OCI-LY7 (cell line): ENCODE measurements around the gene TFAP2A. TPM values are rescaled to one million over a fixed set of nuclear protein-coding genes. Genes with fewer than 3 reads are reported as not detected.

Experiments used
- BruUV-seq: library from RNA; stranded (reverse); fragments of 400-500 nt; replicated peaks from 2 replicates; lab custom pipeline; 2021; lab: Mats Ljungman, UMichigan
- CTCF ChIA-PET: fragments of 300-600 bp; sonication (Branson Sonifier 250); formaldehyde crosslinking; loops from one replicate; lab custom pipeline; 2022; ENCODE audit warnings: antibody characterized with exemption; ENCODE audit not compliant: unreplicated experiment; lab: Charles Lee
- POLR2A ChIA-PET: fragments of 300-600 bp; sonication (Branson Sonifier 250); formaldehyde crosslinking; loops from one replicate; lab custom pipeline; 2022; ENCODE audit warnings: antibody characterized with exemption; lab: Charles Lee
- DNase-seq: peaks from one replicate; pipeline ENCODE4 v3.0.0-alpha.2; 2015; ENCODE audit warnings: low spot score
- H2AFZ ChIP-seq: fragments of 200-600 bp; sonication (generic), shearing (Covaris generic); 2 replicates; pipeline ENCODE4 v1.6.1; 2014; ENCODE audit warnings: mild to moderate bottlenecking, antibody characterized with exemption, low read length, moderate library complexity
- H3K27ac ChIP-seq: fragments of 200-600 bp; sonication (generic); 2 replicates; pipeline ENCODE4 v1.5.1; 2014; ENCODE audit warnings: mixed run types, low read depth, mild to moderate bottlenecking, moderate library complexity, low read length, inconsistent platforms; ENCODE audit not compliant: poor library complexity, severe bottlenecking
- H3K36me3 ChIP-seq: fragments of 200-600 bp; sonication (generic); 2 replicates; pipeline ENCODE4 v1.6.1; 2014; ENCODE audit warnings: mild to moderate bottlenecking, antibody characterized with exemption, low read length, moderate library complexity, mixed read lengths; ENCODE audit not compliant: insufficient read depth
- H3K4me1 ChIP-seq: fragments of 200-600 bp; sonication (generic); 2 replicates; pipeline ENCODE4 v1.5.1; 2014; ENCODE audit warnings: mild to moderate bottlenecking, low read length; ENCODE audit not compliant: insufficient read depth, poor library complexity, severe bottlenecking
- H3K4me2 ChIP-seq: fragments of 200-600 bp; sonication (generic); 2 replicates; pipeline ENCODE4 v1.6.1; 2014; ENCODE audit warnings: mild to moderate bottlenecking, low read length
- H3K4me3 ChIP-seq: fragments of 200-600 bp; sonication (generic); 2 replicates; pipeline ENCODE4 v1.5.1; 2014; ENCODE audit warnings: mild to moderate bottlenecking, low read depth, low read length; ENCODE audit not compliant: poor library complexity, severe bottlenecking
- H3K79me2 ChIP-seq: fragments of 200-600 bp; sonication (generic); 2 replicates; pipeline ENCODE4 v1.6.1; 2016; ENCODE audit warnings: low read depth, mild to moderate bottlenecking, low read length, moderate library complexity, mixed read lengths; ENCODE audit not compliant: insufficient read depth
- H3K9me2 ChIP-seq: fragments of 200-600 bp; sonication (generic); 2 replicates; pipeline ENCODE4 v1.6.1; 2016; ENCODE audit warnings: mild to moderate bottlenecking, low read length, mixed read lengths; ENCODE audit not compliant: insufficient read depth
- H3K9me3 ChIP-seq: fragments of 200-600 bp; sonication (generic); 2 replicates; pipeline ENCODE4 v1.6.1; 2014; ENCODE audit warnings: mild to moderate bottlenecking, mixed run types, low read length, mixed read lengths
- H4K20me1 ChIP-seq: fragments of 200-600 bp; sonication (generic); 2 replicates; pipeline ENCODE4 v1.6.1; 2014; ENCODE audit warnings: mild to moderate bottlenecking, antibody characterized with exemption, low read length, moderate library complexity, mixed read lengths; ENCODE audit not compliant: insufficient read depth
- EZH2phosphoT487 ChIP-seq: fragments of 200-600 bp; sonication (generic); IDR thresholded peaks from 2 replicates; pipeline ENCODE4 v1.6.1; 2018; ENCODE audit warnings: low read depth, borderline replicate concordance, mild to moderate bottlenecking, mixed run types, antibody characterized with exemption, low read length, moderate library complexity, mixed read lengths
- intact Hi-C: fragments of 100-400 bp; cut with micrococcal nuclease; formaldehyde crosslinking; loops from one replicate; pipeline ENCODE4 v1.10.0; 2022; ENCODE audit not compliant: unreplicated experiment
- total RNA-seq, 2 experiments: library from RNA; depleted of rRNA in 1 of 2; stranded (reverse); fragments of >200 nt in 1 of 2; shearing (Covaris generic) in 1 of 2; gene quantifications; 2 replicates each; pipeline ENCODE4 v1.2.3, GENCODE V29; 2014 to 2022
- TF ChIP-seq, protein P1 (sequence below): fragments of 200-600 bp; sonication (generic); conservative IDR thresholded peaks from 2 replicates; pipeline ENCODE4 v1.5.1; 2014; ENCODE audit warnings: mild to moderate bottlenecking, antibody characterized with exemption, low read length, moderate library complexity, mixed read lengths

Gene TFAP2A
- total RNA-seq, 2 experiments from 2014 or later, result 2.0 to 3.3 TPM

DNA sequence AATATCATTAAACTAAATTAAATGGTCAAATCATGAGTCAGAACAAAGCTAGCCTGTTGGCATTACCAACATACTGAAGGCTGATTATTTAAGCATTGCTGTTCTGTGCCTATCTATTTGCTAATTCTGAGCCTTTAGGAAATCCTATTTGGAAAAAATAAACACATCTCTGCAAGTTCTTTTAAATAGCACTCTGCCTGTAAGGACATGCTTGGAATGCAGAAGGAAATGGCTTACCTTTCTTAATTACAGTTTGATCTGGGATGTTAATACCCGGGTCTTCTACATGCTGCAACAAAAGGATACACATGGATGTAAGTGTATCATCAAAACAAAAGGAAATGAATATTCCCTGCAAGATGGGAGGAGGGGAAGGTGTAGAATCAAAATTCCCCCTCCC lies 8.3 kb downstream of the TFAP2A start:
- POLR2A ChIA-PET, result interaction anchor here (0.6 kb wide), 1 partner anchor 27 kb away, joined by 5 read pairs; no protein-coding TSS in a partner anchor
- CTCF ChIA-PET, result interaction anchor here (0.6 kb wide), 1 partner anchor 21 kb away, joined by 3 read pairs; no protein-coding TSS in a partner anchor
- BruUV-seq, result no TSS peak

DNA sequence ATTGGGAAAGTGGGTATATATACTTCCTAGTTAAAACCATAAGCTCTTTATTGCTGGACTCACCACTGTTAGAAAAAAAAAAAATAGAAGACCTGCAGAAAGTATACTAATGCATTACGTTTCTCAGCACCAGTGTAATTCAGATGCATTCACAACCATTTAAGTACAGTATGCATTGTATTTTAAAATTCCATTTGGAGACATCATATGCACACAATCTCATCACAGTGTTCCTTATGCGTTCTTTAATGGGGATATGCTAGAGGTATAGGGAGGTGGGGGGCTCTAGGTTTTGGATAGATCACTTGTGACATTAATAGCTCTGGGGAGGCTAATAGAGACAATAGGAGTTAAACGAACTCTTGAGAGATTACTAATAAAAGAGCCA lies 9.4 kb downstream of the TFAP2A start:
- H3K9me2 ChIP-seq, result no peaks in the 10 kb centered on the region
- no peaks in the 10 kb centered on the region for H4K20me1 ChIP-seq
- no peak for TF ChIP-seq EZH2phosphoT487
- TF ChIP-seq, protein P1, sequence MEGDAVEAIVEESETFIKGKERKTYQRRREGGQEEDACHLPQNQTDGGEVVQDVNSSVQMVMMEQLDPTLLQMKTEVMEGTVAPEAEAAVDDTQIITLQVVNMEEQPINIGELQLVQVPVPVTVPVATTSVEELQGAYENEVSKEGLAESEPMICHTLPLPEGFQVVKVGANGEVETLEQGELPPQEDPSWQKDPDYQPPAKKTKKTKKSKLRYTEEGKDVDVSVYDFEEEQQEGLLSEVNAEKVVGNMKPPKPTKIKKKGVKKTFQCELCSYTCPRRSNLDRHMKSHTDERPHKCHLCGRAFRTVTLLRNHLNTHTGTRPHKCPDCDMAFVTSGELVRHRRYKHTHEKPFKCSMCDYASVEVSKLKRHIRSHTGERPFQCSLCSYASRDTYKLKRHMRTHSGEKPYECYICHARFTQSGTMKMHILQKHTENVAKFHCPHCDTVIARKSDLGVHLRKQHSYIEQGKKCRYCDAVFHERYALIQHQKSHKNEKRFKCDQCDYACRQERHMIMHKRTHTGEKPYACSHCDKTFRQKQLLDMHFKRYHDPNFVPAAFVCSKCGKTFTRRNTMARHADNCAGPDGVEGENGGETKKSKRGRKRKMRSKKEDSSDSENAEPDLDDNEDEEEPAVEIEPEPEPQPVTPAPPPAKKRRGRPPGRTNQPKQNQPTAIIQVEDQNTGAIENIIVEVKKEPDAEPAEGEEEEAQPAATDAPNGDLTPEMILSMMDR, result no peak
- H3K9me3 ChIP-seq, result no peaks in the 10 kb centered on the region
- ChIA-PET CTCF (no interaction called here), POLR2A (interaction anchor here (0.6 to 0.9 kb wide), 3 partner anchors 23 to 1088 kb away, joined by 3 to 4 read pairs (median 3); no protein-coding TSS in a partner anchor)
- no peak overlapping the region for H3K27ac ChIP-seq
- no peak for DNase-seq
- intact Hi-C loops, result no loop called here
- peak overlapping the region; percentile 79 for H3K4me2 ChIP-seq
- H3K4me1 ChIP-seq, result peaks cover 15% of the 10 kb centered on the region
- no peaks in the 10 kb centered on the region for H3K36me3 ChIP-seq
- H2AFZ ChIP-seq, result no peak overlapping the region
- H3K79me2 ChIP-seq, result peaks cover 5% of the 10 kb centered on the region; the same call in 1 of the 2 replicates
- no TSS peak for BruUV-seq
- no peak overlapping the region for H3K4me3 ChIP-seq

More for the DNA sequence above, 8.3 kb downstream of the TFAP2A start:
- Histone ChIP-seq H3K27ac (no peak overlapping the region), H3K4me2 (no peak overlapping the region), H3K9me2 (no peaks in the 10 kb centered on the region), H3K36me3 (no peaks in the 10 kb centered on the region), H3K79me2 (peaks cover 5% of the 10 kb centered on the region; the same call in 1 of the 2 replicates), H4K20me1 (no peaks in the 10 kb centered on the region), H3K9me3 (no peaks in the 10 kb centered on the region), H3K4me3 (no peak overlapping the region), H2AFZ (no peak overlapping the region), H3K4me1 (peaks cover 15% of the 10 kb centered on the region)
- no peak for DNase-seq
- no peak for TF ChIP-seq EZH2phosphoT487
- intact Hi-C loops, result no loop called here

DNA sequence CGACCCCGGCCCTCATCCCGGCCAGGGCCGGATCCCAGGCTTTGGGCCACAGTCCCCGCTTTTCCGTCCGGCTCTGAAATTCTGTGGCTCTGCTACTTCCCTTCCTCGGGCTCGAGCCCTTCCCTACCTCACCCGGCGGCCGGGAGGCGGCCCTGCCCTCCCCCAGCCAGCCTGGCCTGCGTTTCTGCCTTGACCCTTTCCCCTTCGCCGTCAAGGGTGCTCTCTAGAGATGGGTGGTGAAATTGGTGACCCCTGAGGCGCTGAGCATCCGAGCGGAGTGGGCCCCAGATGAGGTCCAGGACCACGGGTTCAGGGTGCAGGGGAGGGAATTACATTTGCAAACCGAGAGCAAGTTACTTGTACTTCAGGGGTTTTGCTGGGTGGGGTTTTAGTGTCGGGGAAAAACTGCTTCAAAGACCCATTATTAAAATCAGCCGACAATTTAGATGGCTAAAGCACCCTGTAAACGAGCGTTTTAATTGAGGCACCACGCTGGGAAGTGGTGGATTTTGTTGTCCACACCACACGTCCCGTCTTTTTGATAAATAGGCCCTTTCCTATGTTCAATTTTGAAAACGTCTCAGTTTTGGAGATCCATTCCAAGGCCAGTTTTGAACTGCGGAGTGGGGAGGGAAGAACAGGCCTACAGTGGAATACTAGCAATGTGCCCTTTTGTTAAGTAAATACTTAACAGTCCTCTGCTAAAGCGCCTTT lies 9.9 kb downstream of the TFAP2A start:
- Histone ChIP-seq H2AFZ (peak overlapping the region; percentile 95; the same call in 1 of the 2 replicates), H3K36me3 (no peaks in the 10 kb centered on the region), H3K9me2 (no peaks in the 10 kb centered on the region), H3K9me3 (no peaks in the 10 kb centered on the region), H4K20me1 (no peaks in the 10 kb centered on the region), H3K4me2 (peak overlapping the region; percentile 79), H3K27ac (peak overlapping the region; percentile 53), H3K4me3 (peak overlapping the region; percentile 68), H3K79me2 (peaks cover 5% of the 10 kb centered on the region; the same call in 1 of the 2 replicates), H3K4me1 (peaks cover 15% of the 10 kb centered on the region)
- intact Hi-C loops, result loop anchor here (1.0 to 5.0 kb wide), 2 partner anchors 55 to 1132 kb away; partner anchors contain the start of gene TMEM170B
- TF ChIP-seq, protein P1, result no peak
- no peak for TF ChIP-seq EZH2phosphoT487
- ChIA-PET CTCF (interaction anchor here (1.0 to 1.4 kb wide), 2 partner anchors 11 to 24 kb away, joined by 3 read pairs; no protein-coding TSS in a partner anchor), POLR2A (interaction anchor here (0.8 to 1.0 kb wide), 3 partner anchors 23 to 174 kb away, joined by 3 to 10 read pairs (median 3); no protein-coding TSS in a partner anchor)
- BruUV-seq, result TSS peak; percentile 91
- DNase-seq, result no peak
